A549 (cell line): ENCODE measurements around the gene CERS3. TPM values are rescaled to one million over a fixed set of nuclear protein-coding genes. Genes with fewer than 3 reads are reported as not detected.

Source experiments
- ATAC-seq, 2 experiments: fragments of 200-7000 bp in 1 of 2; fragments of >200 bp in 1 of 2; cut with Nextera tagmentation in 1 of 2; cut with Tn5 transposase in 1 of 2; 3 replicates each; pipeline versions ENCODE4 v1.8.0 to v1.9.1; 2018 to 2020; ENCODE audit warnings: mild to moderate bottlenecking in 1 of 2, moderate library complexity in 1 of 2
- CTCF ChIA-PET: fragments of 300-600 bp; sonication (Branson Sonifier 250); formaldehyde crosslinking; extraction: SDS; loops from one replicate; lab custom pipeline; 2021; ENCODE audit warnings: antibody characterized with exemption, inconsistent platforms; lab: Yijun Ruan, JAX
- POLR2A ChIA-PET: fragments of 350-600 bp; formaldehyde crosslinking; extraction: SDS; loops from one replicate; lab custom pipeline; 2021; ENCODE audit warnings: antibody characterized with exemption, inconsistent platforms; lab: Yijun Ruan, JAX
- DNase-seq, 2 experiments: peaks; one replicate each; pipeline versions ENCODE4 v3.0.0 to v3.0.0-alpha.2; 2011 to 2016; ENCODE audit warnings: low read depth in 1 of 2, low spot score in 1 of 2
- FAIRE-seq: peaks from 2 replicates; lab custom pipeline; 2011; peaks lifted over from hg19 to GRCh38; lab: Jason Lieb, UNC
- H3K27ac ChIP-seq, 2 experiments: fragments of >200 bp; sonication (Bioruptor Twin); formaldehyde crosslinking; 3 replicates each; pipeline ENCODE4 v1.5.1; 2016 to 2017
- H3K4me1 ChIP-seq: fragments of >200 bp; sonication (Bioruptor Twin); formaldehyde crosslinking; 3 replicates; pipeline ENCODE4 v1.6.1; 2016
- H3K4me2 ChIP-seq: fragments of >200 bp; sonication (Bioruptor Twin); formaldehyde crosslinking; 3 replicates; pipeline ENCODE4 v1.6.1; 2016
- H3K4me3 ChIP-seq: fragments of >200 bp; sonication (Bioruptor Twin); formaldehyde crosslinking; 3 replicates; pipeline ENCODE4 v1.5.1; 2016
- H3K9me3 ChIP-seq: fragments of >200 bp; sonication (Bioruptor Twin); formaldehyde crosslinking; 3 replicates; pipeline ENCODE4 v1.6.1; 2016
- CBX2 ChIP-seq: fragments of 200-600 bp; sonication (generic); IDR thresholded peaks from 2 replicates; pipeline ENCODE4 v1.6.1; 2016; ENCODE audit warnings: low read depth, mild to moderate bottlenecking, borderline replicate concordance
- CEBPB ChIP-seq, 2 experiments: fragments of >200 bp in 1 of 2; sonication (Bioruptor Twin) in 1 of 2; formaldehyde crosslinking in 1 of 2; IDR thresholded peaks; 2 replicates each; pipeline ENCODE4 v1.6.1; 2012 to 2016
- CHD2 ChIP-seq: fragments of 150-350 bp; IDR thresholded peaks from 2 replicates; pipeline ENCODE4 v1.6.1; 2014; ENCODE audit warnings: low read length; ENCODE audit not compliant: partially characterized antibody
- CHD4 ChIP-seq: fragments of 200-600 bp; sonication (generic); IDR thresholded peaks from 2 replicates; pipeline ENCODE4 v1.6.1; 2016; ENCODE audit warnings: antibody characterized with exemption, mild to moderate bottlenecking, borderline replicate concordance
- EHMT2 ChIP-seq: fragments of 200-600 bp; sonication (generic); IDR thresholded peaks from 2 replicates; pipeline ENCODE4 v1.6.1; 2016; ENCODE audit warnings: antibody characterized with exemption, low read depth, mild to moderate bottlenecking, moderate library complexity
- EP300 ChIP-seq, 2 experiments: fragments of >200 bp; sonication (Bioruptor Twin); formaldehyde crosslinking; IDR thresholded peaks; 2 replicates in 1 of 2; 3 replicates in 1 of 2; pipeline ENCODE4 v1.6.1; 2016 to 2017
- FOSB ChIP-seq: fragments of 250-450 bp; sonication (Bioruptor Pico); IDR thresholded peaks from 2 replicates; pipeline ENCODE4 v1.5.0; 2020; ENCODE audit warnings: mild to moderate bottlenecking, moderate library complexity
- HDAC2 ChIP-seq: fragments of 200-600 bp; sonication (generic); IDR thresholded peaks from 2 replicates; pipeline ENCODE4 v1.6.1; 2016
- HEYL ChIP-seq: fragments of 250-450 bp; sonication (Bioruptor Pico); IDR thresholded peaks from 2 replicates; pipeline ENCODE4 v1.8.0; 2021; ENCODE audit warnings: mild to moderate bottlenecking, moderate library complexity
- HOXA7 ChIP-seq: fragments of 250-450 bp; sonication (Bioruptor Pico); IDR thresholded peaks from 2 replicates; pipeline ENCODE4 v1.5.0; 2020; ENCODE audit warnings: mild to moderate bottlenecking, moderate library complexity
- HOXB13 ChIP-seq: fragments of 250-450 bp; sonication (Bioruptor Pico); IDR thresholded peaks from 2 replicates; pipeline ENCODE4 v1.5.0; 2020; ENCODE audit warnings: low read depth, mild to moderate bottlenecking, moderate library complexity
- HOXB5 ChIP-seq: fragments of 250-450 bp; sonication (Bioruptor Pico); IDR thresholded peaks from 2 replicates; pipeline ENCODE4 v1.5.0; 2020; ENCODE audit warnings: mild to moderate bottlenecking, moderate library complexity
- JUNB ChIP-seq: fragments of >200 bp; sonication (Bioruptor Twin); formaldehyde crosslinking; IDR thresholded peaks from 2 replicates; pipeline ENCODE4 v1.6.1; 2016
- KDM5A ChIP-seq: fragments of 200-600 bp; sonication (generic); IDR thresholded peaks from 2 replicates; pipeline ENCODE4 v1.6.1; 2016; ENCODE audit warnings: antibody characterized with exemption, mild to moderate bottlenecking
- MAFK ChIP-seq: fragments of 450-650 bp; IDR thresholded peaks from 2 replicates; pipeline ENCODE4 v1.6.1; 2014; ENCODE audit not compliant: partially characterized antibody
- NPAS2 ChIP-seq: fragments of 250-450 bp; sonication (Bioruptor Pico); IDR thresholded peaks from 2 replicates; pipeline ENCODE4 v1.8.0; 2022; ENCODE audit warnings: mild to moderate bottlenecking, moderate library complexity, borderline replicate concordance
- NR3C1 ChIP-seq: fragments of >200 bp; sonication (Bioruptor Twin); formaldehyde crosslinking; IDR thresholded peaks from 3 replicates; pipeline ENCODE4 v1.6.1; 2017
- PHF8 ChIP-seq: fragments of 200-600 bp; sonication (generic); IDR thresholded peaks from 2 replicates; pipeline ENCODE4 v1.6.1; 2016; ENCODE audit warnings: low read depth, mild to moderate bottlenecking, antibody characterized with exemption, moderate library complexity, borderline replicate concordance
- POLR2AphosphoS2 ChIP-seq: conservative IDR thresholded peaks from 2 replicates; pipeline ENCODE4 v1.6.1; 2012; ENCODE audit warnings: low read length, improper control_type of control experiment, inconsistent platforms
- REST ChIP-seq: fragments of 200-600 bp; sonication (generic); IDR thresholded peaks from 2 replicates; pipeline ENCODE4 v1.6.1; 2016; ENCODE audit warnings: antibody characterized with exemption, mild to moderate bottlenecking, moderate library complexity
- RFX5 ChIP-seq: fragments of 450-650 bp; IDR thresholded peaks from 2 replicates; pipeline ENCODE4 v1.7.1; 2014; ENCODE audit warnings: antibody characterized with exemption, mild to moderate bottlenecking, moderate library complexity
- SREBF2 ChIP-seq: fragments of 450-650 bp; IDR thresholded peaks from 2 replicates; pipeline ENCODE4 v1.6.1; 2014; ENCODE audit warnings: mild to moderate bottlenecking, moderate library complexity
- TFCP2L1 ChIP-seq: fragments of 250-450 bp; sonication (Bioruptor Pico); IDR thresholded peaks from 2 replicates; pipeline ENCODE4 v1.5.0; 2021; ENCODE audit warnings: mild to moderate bottlenecking
- TP53 ChIP-seq: fragments of 250-450 bp; sonication (Bioruptor Pico); IDR thresholded peaks from 2 replicates; pipeline ENCODE4 v1.5.0; 2021; ENCODE audit warnings: mild to moderate bottlenecking, moderate library complexity
- ZC3H11A ChIP-seq: fragments of 450-650 bp; IDR thresholded peaks from 2 replicates; pipeline ENCODE4 v1.6.1; 2014; ENCODE audit warnings: antibody characterized with exemption, mild to moderate bottlenecking
- ZFP36 ChIP-seq: fragments of 450-650 bp; IDR thresholded peaks from 2 replicates; pipeline ENCODE4 v1.6.1; 2014; ENCODE audit warnings: borderline replicate concordance; ENCODE audit not compliant: partially characterized antibody
- WGBS: methylation state at CpG from one replicate; pipeline ENCODE4 v1.1.6; 2017; ENCODE audit errors: missing lambda C conversion rate; 5-methylcytosine and 5-hydroxymethylcytosine counted together
- polyA plus RNA-seq, 4 experiments: library from polyadenylated mRNA; depleted of rRNA in 3 of 4; stranded (reverse); fragments of >200 nt; fragmentation: RNase III in 1 of 4; extraction: RNeasy Plus Mini Kit Qiagen cat#74134 plus additional on column Dnase treatment in 1 of 4; gene quantifications; 2 replicates in 3 of 4; 3 replicates in 1 of 4; pipeline ENCODE4 v1.2.3, GENCODE V29; 2011 to 2017
- TF ChIP-seq, protein P1 (sequence below): fragments of >200 bp; sonication (Bioruptor Twin); formaldehyde crosslinking; IDR thresholded peaks from 2 replicates; pipeline ENCODE4 v1.6.1; 2016
- TF ChIP-seq, protein P2 (sequence below): fragments of >200 bp; sonication (Bioruptor Twin); formaldehyde crosslinking; IDR thresholded peaks from 3 replicates; pipeline ENCODE4 v1.5.1; 2016

Gene CERS3
- polyA plus RNA-seq, 2 of the 4 experiments (the other 2 are of a cell fraction) = not detected

- CTCF ChIA-PET = interaction anchor here (1.3 kb wide), 1 partner anchor 217 kb away, joined by 5 read pairs; no protein-coding TSS in a partner anchor
- H3K4me2 ChIP-seq = no peak overlapping the region
- TF ChIP-seq HDAC2 (no peak), ZFP36 (no peak), MAFK (no peak), EP300 (IDR thresholded peaks at IDR 0.05) (no peak), TFCP2L1 (CRISPR knock-in tag) (no peak), REST (no peak), HOXB5 (CRISPR knock-in tag) (no peak), FOSB (CRISPR knock-in tag) (no peak), HEYL (CRISPR knock-in tag) (no peak), HOXB13 (no peak), ZC3H11A (no peak), CEBPB (IDR thresholded peaks at IDR 0.05) (no peak), CHD4 (no peak), HOXA7 (CRISPR knock-in tag) (no peak), SREBF2 (no peak), KDM5A (no peak), CBX2 (no peak), PHF8 (no peak)
- TF ChIP-seq, protein P1, sequence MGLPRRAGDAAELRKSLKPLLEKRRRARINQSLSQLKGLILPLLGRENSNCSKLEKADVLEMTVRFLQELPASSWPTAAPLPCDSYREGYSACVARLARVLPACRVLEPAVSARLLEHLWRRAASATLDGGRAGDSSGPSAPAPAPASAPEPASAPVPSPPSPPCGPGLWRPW = no peak
- TF ChIP-seq, all 56 proteins: peak for 0
- no peaks in the 10 kb centered on the region for H3K9me3 ChIP-seq
- FAIRE-seq = peak; percentile 89
- ATAC-seq = no peak
- DNase-seq = no peak
- 83% methylated on average over 6 of the region's 6 CpGs for WGBS
- POLR2A ChIA-PET = no interaction called here
- no peak overlapping the region for H3K4me3 ChIP-seq
- H3K4me1 ChIP-seq = no peaks in the 10 kb centered on the region
- no peak overlapping the region for H3K27ac ChIP-seq
Observed at GRCh38 chr15:100566850-100567628, 38.3 kb upstream of the CERS3 start.

DNA sequence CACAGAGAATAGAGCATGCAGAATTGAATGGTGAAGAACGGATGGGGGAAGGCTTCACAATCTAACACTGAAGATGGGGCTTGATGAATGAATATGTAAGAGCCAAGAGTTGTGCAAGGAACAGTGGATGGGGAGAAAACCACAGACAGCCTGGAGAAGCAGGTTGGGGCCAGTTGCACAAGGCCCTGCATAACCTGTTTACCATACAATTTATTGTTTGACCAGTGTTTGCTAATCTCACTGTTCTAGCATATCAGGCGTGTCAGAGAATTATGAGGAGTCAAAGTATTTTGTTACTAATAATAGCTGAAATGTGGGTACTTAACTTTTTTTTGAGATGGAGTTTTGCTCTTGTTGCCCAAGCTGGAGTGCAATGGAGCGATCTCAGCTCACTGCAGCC lies 36.8 kb upstream of the CERS3 start:
- Histone ChIP-seq H3K4me1 (no peaks in the 10 kb centered on the region), H3K4me2 (no peak overlapping the region), H3K27ac (no peak overlapping the region), H3K9me3 (no peaks in the 10 kb centered on the region), H3K4me3 (no peak overlapping the region)
- ChIA-PET POLR2A (no interaction called here), CTCF (no interaction called here)
- FAIRE-seq (no peak), ATAC-seq (no peak), DNase-seq (no peak)
- WGBS = 89% methylated on average over 3 of the region's 3 CpGs
- TF ChIP-seq MAFK = no peak
- TF ChIP-seq EP300 (IDR thresholded peaks at IDR 0.05) = no peak
- no peak for TF ChIP-seq TP53 (CRISPR knock-in tag)
- TF ChIP-seq POLR2AphosphoS2 = no peak
- no peak for TF ChIP-seq JUNB
- no peak for TF ChIP-seq CHD4
- no peak for TF ChIP-seq NR3C1
- TF ChIP-seq ZFP36 = no peak
- TF ChIP-seq, protein P2, sequence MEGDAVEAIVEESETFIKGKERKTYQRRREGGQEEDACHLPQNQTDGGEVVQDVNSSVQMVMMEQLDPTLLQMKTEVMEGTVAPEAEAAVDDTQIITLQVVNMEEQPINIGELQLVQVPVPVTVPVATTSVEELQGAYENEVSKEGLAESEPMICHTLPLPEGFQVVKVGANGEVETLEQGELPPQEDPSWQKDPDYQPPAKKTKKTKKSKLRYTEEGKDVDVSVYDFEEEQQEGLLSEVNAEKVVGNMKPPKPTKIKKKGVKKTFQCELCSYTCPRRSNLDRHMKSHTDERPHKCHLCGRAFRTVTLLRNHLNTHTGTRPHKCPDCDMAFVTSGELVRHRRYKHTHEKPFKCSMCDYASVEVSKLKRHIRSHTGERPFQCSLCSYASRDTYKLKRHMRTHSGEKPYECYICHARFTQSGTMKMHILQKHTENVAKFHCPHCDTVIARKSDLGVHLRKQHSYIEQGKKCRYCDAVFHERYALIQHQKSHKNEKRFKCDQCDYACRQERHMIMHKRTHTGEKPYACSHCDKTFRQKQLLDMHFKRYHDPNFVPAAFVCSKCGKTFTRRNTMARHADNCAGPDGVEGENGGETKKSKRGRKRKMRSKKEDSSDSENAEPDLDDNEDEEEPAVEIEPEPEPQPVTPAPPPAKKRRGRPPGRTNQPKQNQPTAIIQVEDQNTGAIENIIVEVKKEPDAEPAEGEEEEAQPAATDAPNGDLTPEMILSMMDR = no peak
- no peak for TF ChIP-seq EHMT2
- no peak for TF ChIP-seq CHD2
- no peak for TF ChIP-seq KDM5A
- TF ChIP-seq RFX5 = no peak
- TF ChIP-seq NPAS2 = no peak
- no peak for TF ChIP-seq HEYL (CRISPR knock-in tag)
- TF ChIP-seq HOXB13 = no peak
